ENCODE measurements around the gene SMIM5. TPM values are rescaled to one million over a fixed set of nuclear protein-coding genes. Genes with fewer than 3 reads are reported as not detected.

SMIM5 gene
- total and polyA plus RNA-seq, 7 donors: 0.82 to 29.6 (median 5.5) TPM

DNA sequence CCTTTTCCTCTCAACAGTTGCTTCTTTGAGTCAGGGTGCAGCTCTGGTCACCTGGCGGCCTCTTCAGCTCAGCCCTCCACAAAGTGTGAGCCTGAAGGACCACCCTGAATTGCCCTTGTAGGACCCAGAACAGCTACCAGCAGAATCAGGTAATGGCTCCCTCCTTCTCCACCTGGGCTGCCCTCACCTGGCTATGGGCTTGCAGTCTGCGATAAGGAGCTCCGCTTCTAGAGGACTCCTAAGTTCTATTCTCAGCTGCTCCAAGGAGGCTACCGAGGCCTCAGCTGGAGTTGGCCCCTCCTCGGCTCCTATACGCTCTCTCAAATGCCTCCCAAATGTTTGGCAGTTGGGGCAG lies 13.4 kb downstream of the SMIM5 start:
- intact Hi-C loops (cut with DNase I): no loop called here
- Histone ChIP-seq H3K36me3 (peaks cover 0 to 42% (median 2%) of the 10 kb centered on the region in 4 donors), H3K4me3 (no peak overlapping the region), H3K27me3 (no peaks in the 10 kb centered on the region), H3K27ac (peak overlapping the region in 1 of 4 donors; percentile 39), H3K4me1 (no peaks in the 10 kb centered on the region), H3K9me3 (no peaks in the 10 kb centered on the region)
- no peak for DNase-seq
- TF ChIP-seq, protein P1, sequence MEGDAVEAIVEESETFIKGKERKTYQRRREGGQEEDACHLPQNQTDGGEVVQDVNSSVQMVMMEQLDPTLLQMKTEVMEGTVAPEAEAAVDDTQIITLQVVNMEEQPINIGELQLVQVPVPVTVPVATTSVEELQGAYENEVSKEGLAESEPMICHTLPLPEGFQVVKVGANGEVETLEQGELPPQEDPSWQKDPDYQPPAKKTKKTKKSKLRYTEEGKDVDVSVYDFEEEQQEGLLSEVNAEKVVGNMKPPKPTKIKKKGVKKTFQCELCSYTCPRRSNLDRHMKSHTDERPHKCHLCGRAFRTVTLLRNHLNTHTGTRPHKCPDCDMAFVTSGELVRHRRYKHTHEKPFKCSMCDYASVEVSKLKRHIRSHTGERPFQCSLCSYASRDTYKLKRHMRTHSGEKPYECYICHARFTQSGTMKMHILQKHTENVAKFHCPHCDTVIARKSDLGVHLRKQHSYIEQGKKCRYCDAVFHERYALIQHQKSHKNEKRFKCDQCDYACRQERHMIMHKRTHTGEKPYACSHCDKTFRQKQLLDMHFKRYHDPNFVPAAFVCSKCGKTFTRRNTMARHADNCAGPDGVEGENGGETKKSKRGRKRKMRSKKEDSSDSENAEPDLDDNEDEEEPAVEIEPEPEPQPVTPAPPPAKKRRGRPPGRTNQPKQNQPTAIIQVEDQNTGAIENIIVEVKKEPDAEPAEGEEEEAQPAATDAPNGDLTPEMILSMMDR (IDR thresholded peaks at IDR 0.05): no peak
- TF ChIP-seq POLR2A (IDR thresholded peaks at IDR 0.05): no peak
- TF ChIP-seq POLR2AphosphoS5 (IDR thresholded peaks at IDR 0.05): no peak
- no peak for TF ChIP-seq EP300 (IDR thresholded peaks at IDR 0.05)
- WGBS, 2 donors: 73 to 91% methylated on average over 6 of the region's 6 CpGs

DNA sequence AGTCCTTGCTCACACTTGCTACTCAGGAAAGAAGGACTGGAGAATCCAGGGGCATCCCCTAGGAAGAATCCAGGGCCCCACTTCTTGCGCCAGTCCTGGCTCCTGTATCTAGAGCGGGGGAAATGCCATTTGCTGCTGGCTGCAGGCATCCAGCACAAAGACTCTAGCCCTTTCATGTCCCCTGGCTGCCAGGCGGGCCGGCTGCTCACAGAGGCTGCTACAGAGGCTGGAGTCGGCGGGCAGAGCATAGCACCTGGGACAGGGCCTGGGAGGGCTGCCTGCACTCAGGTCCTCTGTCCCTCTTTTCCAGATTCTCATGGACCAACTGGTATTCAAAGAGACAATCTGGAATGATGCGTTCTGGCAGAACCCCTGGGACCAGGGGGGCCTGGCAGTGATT lies 13.8 kb downstream of the SMIM5 start:
- Histone ChIP-seq H3K27ac (no peak overlapping the region), H3K36me3 (peaks cover 0 to 42% (median 2%) of the 10 kb centered on the region in 4 donors), H3K4me3 (no peak overlapping the region)

DNA sequence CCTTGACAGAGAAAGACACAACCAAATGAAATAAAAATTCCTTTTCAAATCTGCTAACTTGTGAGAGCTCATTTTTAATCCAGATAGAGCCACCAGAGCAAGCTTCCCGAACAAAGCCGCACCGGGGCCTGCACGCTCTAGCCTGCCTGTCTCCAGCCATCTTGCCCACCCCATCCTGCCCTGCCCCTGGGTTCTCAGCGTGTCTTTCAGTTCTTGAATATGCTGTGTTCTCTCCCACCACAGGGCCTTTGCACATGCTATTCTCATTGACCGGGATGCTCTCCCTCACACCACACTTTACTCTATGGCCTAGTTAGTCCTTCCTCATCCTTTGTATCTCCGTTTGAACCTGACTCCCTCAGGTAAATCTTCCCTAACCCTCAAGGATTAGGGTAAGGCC lies 14.7 kb downstream of the SMIM5 start:
- Histone ChIP-seq H3K27me3 (no peaks in the 10 kb centered on the region), H3K4me3 (no peak overlapping the region), H3K27ac (no peak overlapping the region), H3K4me1 (no peaks in the 10 kb centered on the region), H3K36me3 (peaks cover 0 to 42% (median 2%) of the 10 kb centered on the region in 4 donors), H3K9me3 (no peaks in the 10 kb centered on the region)
- 96 to 97% methylated on average over 7 of the region's 7 CpGs for WGBS, 2 donors
- TF ChIP-seq POLR2A (IDR thresholded peaks at IDR 0.05) (no peak), EP300 (IDR thresholded peaks at IDR 0.05) (no peak), POLR2AphosphoS5 (IDR thresholded peaks at IDR 0.05) (no peak)
- TF ChIP-seq, protein P1 (IDR thresholded peaks at IDR 0.05): no peak
- DNase-seq: no peak
- intact Hi-C loops (cut with DNase I): no loop called here

More for the DNA sequence above, 13.8 kb downstream of the SMIM5 start:
- no peaks in the 10 kb centered on the region for H3K9me3 ChIP-seq
- DNase-seq: peak; percentile 28
- WGBS, 2 donors: 92 to 95% methylated on average over 7 of the region's 7 CpGs
- TF ChIP-seq, protein P1 (IDR thresholded peaks at IDR 0.05): no peak
- TF ChIP-seq POLR2AphosphoS5 (IDR thresholded peaks at IDR 0.05): no peak
- no peak for TF ChIP-seq POLR2A (IDR thresholded peaks at IDR 0.05)
- TF ChIP-seq EP300 (IDR thresholded peaks at IDR 0.05): no peak
- no peaks in the 10 kb centered on the region for H3K27me3 ChIP-seq
- intact Hi-C loops (cut with DNase I): no loop called here
- no peaks in the 10 kb centered on the region for H3K4me1 ChIP-seq

DNA sequence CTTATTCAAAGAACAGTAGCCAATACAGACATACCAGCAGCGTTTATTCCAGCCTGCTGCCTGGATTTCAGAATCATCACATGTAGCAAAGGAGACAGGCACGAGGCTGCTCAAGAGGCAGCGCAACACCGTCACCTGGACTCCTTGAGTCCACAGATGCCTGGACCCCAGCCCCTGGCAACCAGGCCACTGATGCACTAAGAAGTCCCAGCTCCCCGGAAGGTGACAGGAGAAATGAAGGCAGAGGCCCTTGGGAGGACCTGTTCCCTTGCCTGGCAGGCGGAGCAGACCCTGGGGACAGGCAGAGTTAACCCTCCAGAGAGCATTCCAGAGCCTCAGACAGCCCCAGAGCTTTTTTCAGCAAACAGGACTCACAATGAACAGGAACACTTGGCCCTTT lies 16.5 kb downstream of the SMIM5 start:
- DNase-seq: peak; percentile 50
- H3K27me3 ChIP-seq: no peaks in the 10 kb centered on the region
- H3K36me3 ChIP-seq: peaks cover 0 to 42% (median 3%) of the 10 kb centered on the region in 4 donors

More for the DNA sequence above, 16.5 kb downstream of the SMIM5 start:
- Histone ChIP-seq H3K27ac (peak overlapping the region in 1 of 4 donors; percentile 22), H3K4me3 (no peak overlapping the region), H3K9me3 (no peaks in the 10 kb centered on the region), H3K4me1 (no peaks in the 10 kb centered on the region)
- TF ChIP-seq EP300 (IDR thresholded peaks at IDR 0.05) (no peak), POLR2AphosphoS5 (IDR thresholded peaks at IDR 0.05) (no peak), POLR2A (IDR thresholded peaks at IDR 0.05) (no peak)
- TF ChIP-seq, protein P1 (IDR thresholded peaks at IDR 0.05): no peak
- intact Hi-C loops (cut with DNase I): no loop called here
- WGBS, 2 donors: 94 to 95% methylated on average over 6 of the region's 6 CpGs
